HL-60 (cell line): Measurements from ENCODE around the gene CACFD1.

ENCODE experiments used
- DNase-seq, 2 experiments: peaks; one replicate each; pipeline ENCODE4 v3.0.0-alpha.2; 2010 to 2020; ENCODE audit warnings: low read depth in 1 of 2, low spot score in 1 of 2
- H3K27ac ChIP-seq: fragments of 250-450 bp; sonication (Bioruptor Pico); replicated peaks from 2 replicates; pipeline ENCODE4 v1.5.1; 2020; ENCODE audit warnings: mild to moderate bottlenecking, moderate library complexity
- H3K27me3 ChIP-seq: fragments of 250-450 bp; sonication (Bioruptor Pico); 2 replicates; pipeline ENCODE4 v1.5.1; 2021; ENCODE audit warnings: mild to moderate bottlenecking, moderate library complexity; ENCODE audit not compliant: insufficient read depth, poor library complexity, severe bottlenecking
- H3K4me3 ChIP-seq: replicated peaks from 2 replicates; pipeline ENCODE4 v1.5.1; 2011; ENCODE audit warnings: mild to moderate bottlenecking, control low read depth, low read length; ENCODE audit not compliant: insufficient read depth
- GABPA ChIP-seq: IDR thresholded peaks from 2 replicates; pipeline ENCODE4 v1.6.1; 2012; ENCODE audit warnings: low read depth
- POLR2AphosphoS5 ChIP-seq: IDR thresholded peaks from 2 replicates; pipeline ENCODE4 v1.6.1; 2012; ENCODE audit warnings: low read depth
- SPI1 ChIP-seq: IDR thresholded peaks from 2 replicates; pipeline ENCODE4 v1.6.1; 2012; ENCODE audit warnings: low read depth, mild to moderate bottlenecking, borderline replicate concordance
- TF ChIP-seq, protein P1 (sequence below): IDR thresholded peaks from one replicate; pipeline ENCODE4 v1.5.1; 2011; ENCODE audit warnings: low read length, control low read depth, inconsistent platforms; ENCODE audit not compliant: insufficient read depth
- TF ChIP-seq, protein P2 (sequence below): IDR thresholded peaks from 2 replicates; pipeline ENCODE4 v1.6.1; 2012; ENCODE audit warnings: low read depth; ENCODE audit not compliant: insufficient replicate concordance

The CACFD1 gene

DNA sequence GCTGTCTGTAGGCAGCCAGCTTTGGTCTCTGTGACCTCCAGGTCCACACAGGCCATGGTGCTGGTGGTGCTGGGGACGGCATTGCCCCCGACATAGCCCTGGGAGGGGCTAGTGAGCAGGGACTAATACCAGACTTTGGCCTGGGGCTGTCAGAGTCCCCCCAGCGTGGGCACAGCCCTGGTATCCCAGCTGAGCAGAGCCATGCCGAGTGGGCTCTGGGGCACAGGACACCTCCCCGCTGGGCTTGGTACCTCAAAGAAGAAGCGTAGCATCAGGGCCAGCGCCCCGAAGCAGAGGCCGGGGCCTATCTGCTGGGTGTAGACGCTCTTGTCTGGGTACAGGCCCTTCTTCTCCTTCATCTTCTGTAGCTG lies 55.4 kb downstream of the CACFD1 start:
- TF ChIP-seq GABPA (no peak), SPI1 (no peak), POLR2AphosphoS5 (no peak)
- TF ChIP-seq, protein P1, sequence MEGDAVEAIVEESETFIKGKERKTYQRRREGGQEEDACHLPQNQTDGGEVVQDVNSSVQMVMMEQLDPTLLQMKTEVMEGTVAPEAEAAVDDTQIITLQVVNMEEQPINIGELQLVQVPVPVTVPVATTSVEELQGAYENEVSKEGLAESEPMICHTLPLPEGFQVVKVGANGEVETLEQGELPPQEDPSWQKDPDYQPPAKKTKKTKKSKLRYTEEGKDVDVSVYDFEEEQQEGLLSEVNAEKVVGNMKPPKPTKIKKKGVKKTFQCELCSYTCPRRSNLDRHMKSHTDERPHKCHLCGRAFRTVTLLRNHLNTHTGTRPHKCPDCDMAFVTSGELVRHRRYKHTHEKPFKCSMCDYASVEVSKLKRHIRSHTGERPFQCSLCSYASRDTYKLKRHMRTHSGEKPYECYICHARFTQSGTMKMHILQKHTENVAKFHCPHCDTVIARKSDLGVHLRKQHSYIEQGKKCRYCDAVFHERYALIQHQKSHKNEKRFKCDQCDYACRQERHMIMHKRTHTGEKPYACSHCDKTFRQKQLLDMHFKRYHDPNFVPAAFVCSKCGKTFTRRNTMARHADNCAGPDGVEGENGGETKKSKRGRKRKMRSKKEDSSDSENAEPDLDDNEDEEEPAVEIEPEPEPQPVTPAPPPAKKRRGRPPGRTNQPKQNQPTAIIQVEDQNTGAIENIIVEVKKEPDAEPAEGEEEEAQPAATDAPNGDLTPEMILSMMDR = no peak
- TF ChIP-seq, protein P2, sequence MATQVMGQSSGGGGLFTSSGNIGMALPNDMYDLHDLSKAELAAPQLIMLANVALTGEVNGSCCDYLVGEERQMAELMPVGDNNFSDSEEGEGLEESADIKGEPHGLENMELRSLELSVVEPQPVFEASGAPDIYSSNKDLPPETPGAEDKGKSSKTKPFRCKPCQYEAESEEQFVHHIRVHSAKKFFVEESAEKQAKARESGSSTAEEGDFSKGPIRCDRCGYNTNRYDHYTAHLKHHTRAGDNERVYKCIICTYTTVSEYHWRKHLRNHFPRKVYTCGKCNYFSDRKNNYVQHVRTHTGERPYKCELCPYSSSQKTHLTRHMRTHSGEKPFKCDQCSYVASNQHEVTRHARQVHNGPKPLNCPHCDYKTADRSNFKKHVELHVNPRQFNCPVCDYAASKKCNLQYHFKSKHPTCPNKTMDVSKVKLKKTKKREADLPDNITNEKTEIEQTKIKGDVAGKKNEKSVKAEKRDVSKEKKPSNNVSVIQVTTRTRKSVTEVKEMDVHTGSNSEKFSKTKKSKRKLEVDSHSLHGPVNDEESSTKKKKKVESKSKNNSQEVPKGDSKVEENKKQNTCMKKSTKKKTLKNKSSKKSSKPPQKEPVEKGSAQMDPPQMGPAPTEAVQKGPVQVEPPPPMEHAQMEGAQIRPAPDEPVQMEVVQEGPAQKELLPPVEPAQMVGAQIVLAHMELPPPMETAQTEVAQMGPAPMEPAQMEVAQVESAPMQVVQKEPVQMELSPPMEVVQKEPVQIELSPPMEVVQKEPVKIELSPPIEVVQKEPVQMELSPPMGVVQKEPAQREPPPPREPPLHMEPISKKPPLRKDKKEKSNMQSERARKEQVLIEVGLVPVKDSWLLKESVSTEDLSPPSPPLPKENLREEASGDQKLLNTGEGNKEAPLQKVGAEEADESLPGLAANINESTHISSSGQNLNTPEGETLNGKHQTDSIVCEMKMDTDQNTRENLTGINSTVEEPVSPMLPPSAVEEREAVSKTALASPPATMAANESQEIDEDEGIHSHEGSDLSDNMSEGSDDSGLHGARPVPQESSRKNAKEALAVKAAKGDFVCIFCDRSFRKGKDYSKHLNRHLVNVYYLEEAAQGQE = no peak
- no peak for DNase-seq
- Histone ChIP-seq H3K27ac (no peak overlapping the region), H3K4me3 (no peak overlapping the region), H3K27me3 (peaks cover 2% of the 10 kb centered on the region)

DNA sequence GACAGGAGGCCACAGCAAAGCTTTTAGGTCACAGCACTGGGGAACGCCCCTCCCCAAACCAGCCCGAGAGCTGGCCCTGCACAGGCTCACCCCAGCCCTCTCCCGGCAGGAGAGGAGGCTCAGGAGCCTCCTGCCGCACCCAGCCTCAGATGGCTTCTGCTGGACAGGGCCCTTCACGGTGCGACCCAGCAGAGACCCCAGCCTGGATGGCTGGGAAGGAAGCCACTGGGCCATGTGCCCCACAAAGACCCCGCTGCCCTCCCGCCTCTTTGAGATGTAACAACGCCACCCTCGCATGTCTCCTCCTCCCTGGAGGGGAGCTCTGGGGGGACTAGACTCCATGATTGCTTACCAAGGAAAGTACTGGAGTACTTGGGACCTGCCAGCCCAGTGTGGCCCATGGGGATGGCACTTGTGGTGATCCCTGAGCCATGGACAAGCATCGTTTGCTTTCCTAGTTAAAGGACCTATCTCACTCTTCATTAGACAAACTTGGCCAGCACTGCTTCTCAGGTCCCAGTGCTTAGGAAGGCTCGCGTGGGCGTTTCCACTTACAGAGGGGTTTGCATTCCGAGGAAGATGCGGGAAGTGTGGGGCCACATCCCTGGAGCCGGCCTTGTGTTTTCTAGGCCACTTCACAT lies 56.0 kb downstream of the CACFD1 start:
- Histone ChIP-seq H3K27ac (no peak overlapping the region), H3K4me3 (no peak overlapping the region), H3K27me3 (peaks cover 2% of the 10 kb centered on the region)
- no peak for DNase-seq
- TF ChIP-seq SPI1 (no peak), POLR2AphosphoS5 (no peak), GABPA (no peak)
- TF ChIP-seq, protein P1 = no peak
- TF ChIP-seq, protein P2 = no peak

DNA sequence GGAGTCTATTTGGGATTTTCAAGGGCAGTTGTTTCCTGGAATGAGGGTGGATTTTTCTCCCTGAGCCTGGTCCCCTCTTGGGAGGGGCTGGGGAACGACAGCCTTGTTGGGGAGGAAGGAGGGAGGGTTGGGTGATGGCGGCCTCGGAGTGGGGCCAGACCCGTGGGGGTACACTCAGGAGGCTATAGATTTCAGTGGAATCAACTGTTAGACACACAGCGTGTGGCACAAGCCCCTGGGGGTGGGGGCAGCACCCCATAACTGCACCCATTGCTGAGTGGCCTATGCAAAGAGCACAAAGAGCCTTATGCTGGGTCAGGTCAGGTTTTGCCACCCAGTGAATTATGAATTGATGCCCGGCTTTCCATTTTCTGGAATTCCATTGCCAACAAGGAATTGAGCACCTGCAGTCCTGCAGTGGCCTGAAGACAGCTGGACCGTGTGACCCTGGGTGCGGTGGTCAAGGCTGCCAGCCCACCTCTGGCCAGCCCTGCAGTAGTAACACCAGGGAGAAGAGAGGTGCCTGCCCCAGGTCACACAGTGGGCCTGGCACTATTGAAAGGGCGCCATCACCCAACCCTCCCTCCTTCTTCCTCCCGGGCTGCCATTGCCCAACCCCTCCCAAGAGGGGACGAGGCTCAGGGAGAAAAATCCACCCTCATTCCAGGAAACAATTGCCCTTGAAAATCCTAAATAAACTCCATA lies 56.6 kb downstream of the CACFD1 start:
- no peak for DNase-seq
- TF ChIP-seq GABPA (no peak), SPI1 (no peak), POLR2AphosphoS5 (no peak)
- TF ChIP-seq, protein P2 = no peak
- TF ChIP-seq, protein P1 = no peak
- Histone ChIP-seq H3K4me3 (no peak overlapping the region), H3K27ac (no peak overlapping the region), H3K27me3 (peaks cover 2% of the 10 kb centered on the region)
